K562 (cell line): ENCODE measurements around the gene MAP3K20. TPM values are rescaled to one million over a fixed set of nuclear protein-coding genes. Genes with fewer than 3 reads are reported as not detected.

Experiments
- ATAC-seq: fragments of 200-7000 bp; cut with Tn5 transposase; 3 replicates; pipeline ENCODE4 v1.9.1; 2020; ENCODE audit warnings: moderate library complexity
- BruUV-seq: library from RNA; stranded (reverse); fragments of 400-500 nt; replicated peaks from 2 replicates; lab custom pipeline; 2021; lab: Mats Ljungman, UMichigan
- CTCF ChIA-PET: fragments of 300-600 bp; formaldehyde crosslinking; extraction: SDS; loops from one replicate; lab custom pipeline; 2021; ENCODE audit warnings: low intra/inter-chr PET ratio; lab: Yijun Ruan, JAX
- POLR2A ChIA-PET: fragments of 300-600, 350-650 bp; sonication (Branson Sonifier 250); formaldehyde crosslinking; extraction: SDS; loops from one replicate; lab custom pipeline; 2021; ENCODE audit warnings: antibody characterized with exemption, inconsistent platforms; lab: Yijun Ruan, JAX
- DNase-seq, 4 experiments: peaks; one replicate each; pipeline versions ENCODE4 v3.0.0 to v3.0.0-alpha.2; 2011 to 2018; ENCODE audit warnings: low spot score in 3 of 4, mixed read lengths in 3 of 4; ENCODE audit errors: extremely low read depth in 1 of 4
- FAIRE-seq: peaks from 2 replicates; lab custom pipeline; 2011; peaks lifted over from hg19 to GRCh38; lab: Jason Lieb, UNC
- H2AFZ ChIP-seq: 2 replicates; pipeline ENCODE4 v1.6.0; 2011; ENCODE audit warnings: low read depth, low read length, control low read depth, inconsistent platforms
- H3K27ac ChIP-seq: fragments of 200-600 bp; 3 replicates; pipeline ENCODE4 v1.8.0; 2011; ENCODE audit warnings: low read depth, mild to moderate bottlenecking, control low read depth, inconsistent platforms, low read length, moderate library complexity, mixed read lengths; ENCODE audit errors: extremely low read depth
- H3K27me3 ChIP-seq, 2 experiments: fragments of 300-600 bp in 1 of 2; 2 replicates in 1 of 2; 3 replicates in 1 of 2; pipeline versions ENCODE4 v1.6.0 to v1.8.0; 2011; ENCODE audit warnings: inconsistent platforms in 2 of 2, low read length in 2 of 2, mild to moderate bottlenecking in 1 of 2, mixed read lengths in 1 of 2, moderate library complexity in 1 of 2; ENCODE audit not compliant: control insufficient read depth in 2 of 2, insufficient read depth in 2 of 2
- H3K36me3 ChIP-seq: fragments of 300-600 bp; 3 replicates; pipeline ENCODE4 v1.8.0; 2011; ENCODE audit warnings: mild to moderate bottlenecking, low read length, inconsistent platforms; ENCODE audit not compliant: control insufficient read depth, insufficient read depth
- H3K4me1 ChIP-seq, 2 experiments: fragments of 200-600 bp in 1 of 2; replicated peaks in 1 of 2; 2 replicates in 1 of 2; 3 replicates in 1 of 2; pipeline versions ENCODE4 v1.5.1 to v1.8.0; 2011; ENCODE audit warnings: inconsistent platforms in 2 of 2, low read length in 2 of 2, mild to moderate bottlenecking in 1 of 2, mixed read lengths in 1 of 2, moderate library complexity in 1 of 2; ENCODE audit not compliant: control insufficient read depth in 2 of 2, insufficient read depth in 2 of 2
- H3K4me2 ChIP-seq: 2 replicates; pipeline ENCODE4 v1.6.1; 2011; ENCODE audit warnings: low read length, control low read depth, inconsistent platforms, mixed read lengths; ENCODE audit not compliant: insufficient read depth
- H3K4me3 ChIP-seq: fragments of 200-600 bp; sonication (generic), shearing (Covaris generic); 2 replicates; pipeline ENCODE4 v1.5.1; 2016; ENCODE audit warnings: control low read depth, inconsistent platforms
- H3K79me2 ChIP-seq: fragments of 200-600 bp; 3 replicates; pipeline ENCODE4 v1.8.0; 2011; ENCODE audit warnings: low read length, inconsistent platforms; ENCODE audit not compliant: control insufficient read depth, insufficient read depth
- H3K9ac ChIP-seq, 2 experiments: 2 replicates each; pipeline versions ENCODE4 v1.6.0 to v1.6.1; 2011; ENCODE audit warnings: low read depth in 2 of 2, low read length in 2 of 2, control low read depth in 1 of 2, inconsistent platforms in 1 of 2, mild to moderate bottlenecking in 1 of 2, mixed read lengths in 1 of 2; ENCODE audit not compliant: insufficient read depth in 1 of 2
- H3K9me1 ChIP-seq: one replicate; pipeline ENCODE4 v1.6.0; 2011; ENCODE audit warnings: inconsistent platforms, mild to moderate bottlenecking, low read length, moderate library complexity; ENCODE audit not compliant: control insufficient read depth, insufficient read depth
- H3K9me3 ChIP-seq: replicated peaks from 2 replicates; pipeline ENCODE4 v1.5.1; 2011; ENCODE audit warnings: low read depth, low read length, inconsistent platforms; ENCODE audit not compliant: control insufficient read depth, insufficient read depth
- H4K20me1 ChIP-seq: replicated peaks from 2 replicates; pipeline ENCODE4 v1.6.1; 2011; ENCODE audit warnings: low read length, inconsistent platforms, mixed read lengths; ENCODE audit not compliant: control insufficient read depth, insufficient read depth
- BHLHE40 ChIP-seq: IDR thresholded peaks from 2 replicates; pipeline ENCODE4 v1.6.1; 2011; ENCODE audit warnings: low read length, improper control_type of control experiment
- C11orf30 ChIP-seq: fragments of 450-650 bp; IDR thresholded peaks from 2 replicates; pipeline ENCODE4 v1.6.1; 2016; ENCODE audit warnings: low read depth, mild to moderate bottlenecking
- CBFA2T2 ChIP-seq: fragments of 450-650 bp; conservative IDR thresholded peaks from 2 replicates; pipeline ENCODE4 v1.6.1; 2017; ENCODE audit warnings: mild to moderate bottlenecking
- CBX3 ChIP-seq, 2 experiments: IDR thresholded peaks; 1 replicate in 1 of 2; 2 replicates in 1 of 2; pipeline ENCODE4 v1.6.1; 2012; ENCODE audit warnings: inconsistent platforms in 2 of 2, low read length in 2 of 2, borderline replicate concordance in 1 of 2, control low read depth in 1 of 2
- MAFG ChIP-seq: fragments of 450-650 bp; conservative IDR thresholded peaks from 2 replicates; pipeline ENCODE4 v1.6.1; 2016; ENCODE audit warnings: missing genetic modification characterization, missing compliant biosample characterization
- NFIC ChIP-seq: fragments of 450-650 bp; IDR thresholded peaks from 2 replicates; pipeline ENCODE4 v1.6.1; 2017; ENCODE audit warnings: mild to moderate bottlenecking, inconsistent platforms
- XRCC4 ChIP-seq: IDR thresholded peaks from one replicate; pipeline ENCODE4 v1.6.1; 2011; ENCODE audit not compliant: insufficient read depth, insufficient read length; ENCODE audit errors: extremely low read depth
- ZNF146 ChIP-seq: IDR thresholded peaks from one replicate; pipeline ENCODE4 v1.6.1; 2018; ENCODE audit warnings: missing compliant biosample characterization; ENCODE audit not compliant: unreplicated experiment
- ZNF316 ChIP-seq: fragments of 450-650 bp; IDR thresholded peaks from 2 replicates; pipeline ENCODE4 v1.6.1; 2016
- ZNF707 ChIP-seq: fragments of 250-450 bp; sonication (Bioruptor Pico); conservative IDR thresholded peaks from 2 replicates; pipeline ENCODE4 v1.8.0; 2022; ENCODE audit warnings: inconsistent platforms, mild to moderate bottlenecking, moderate library complexity
- WGBS: fragments of 100-300 bp; shearing (Covaris generic); methylation state at CpG from one replicate; pipeline ENCODE4 v1.1.6; 2016; ENCODE audit warnings: low coverage, mixed read lengths; ENCODE audit not compliant: insufficient coverage; ENCODE audit errors: missing lambda C conversion rate; 5-methylcytosine and 5-hydroxymethylcytosine counted together
- in situ Hi-C: fragments of 300-500 bp; cut with MboI; formaldehyde crosslinking; loops from 4 replicates; pipeline ENCODE4 v1.15.0; 2018; ENCODE audit warnings: inconsistent platforms, mixed read lengths
- intact Hi-C: fragments of 100-400 bp; cut with micrococcal nuclease; formaldehyde crosslinking; loops from 2 replicates; pipeline ENCODE4 v1.14.2; 2022
- polyA plus RNA-seq, 8 experiments: library from polyadenylated mRNA; depleted of rRNA in 4 of 8; stranded (reverse) in 5 of 8; unstranded in 3 of 8; fragments of >200 nt; fragmentation: Nextera tagmentation in 2 of 8; fragmentation: Illumina TruSeq in 1 of 8; extraction: Ambion mirVana in 2 of 8; extraction: Trizol in 1 of 8; gene quantifications; 2 replicates each; pipeline versions ENCODE4 v1.2.1 to v1.2.3, GENCODE V29; 2011 to 2014; ENCODE audit warnings: inconsistent platforms in 1 of 8, missing spikeins in 1 of 8
- total RNA-seq, 7 experiments: library from RNA; depleted of rRNA in 6 of 7; stranded (reverse); fragments of >200 nt in 6 of 7; fragmentation: Illumina TruSeq in 2 of 7; extraction: Trizol in 2 of 7; gene quantifications; 2 replicates each; pipeline versions ENCODE4 v1.2.1 to v1.2.3, GENCODE V29; 2011 to 2021; ENCODE audit warnings: low replicate concordance in 1 of 7
- TF ChIP-seq, protein P1 (sequence below), 2 experiments: fragments of 450-650 bp in 1 of 2; sonication (generic) in 1 of 2; formaldehyde crosslinking in 1 of 2; IDR thresholded peaks; 2 replicates each; pipeline versions ENCODE4 v1.7.1 to v1.9.0; 2016 to 2022; ENCODE audit warnings: inconsistent platforms in 1 of 2, mild to moderate bottlenecking in 1 of 2, missing genetic modification reagents in 1 of 2
- TF ChIP-seq, protein P2 (sequence below): fragments of 450-650 bp; IDR thresholded peaks from 2 replicates; pipeline ENCODE4 v1.6.1; 2016; ENCODE audit warnings: antibody characterized with exemption

MAP3K20 gene
- total and polyA plus RNA-seq, 9 of the 15 experiments (the other 6 are each of a cell fraction or from before 2014, with no cell fraction given), result 9.8 to 34.2 (median 27.3) TPM

GRCh38 chr2:173221132-173221695, 145.6 kb downstream of the MAP3K20 start:
- CTCF ChIA-PET, result no interaction called here
- Histone ChIP-seq H2AFZ (no peak overlapping the region), H3K36me3 (peaks cover 7% of the 10 kb centered on the region; the same call in 1 of the 3 replicates), H3K4me3 (no peak overlapping the region), H3K27ac (no peak overlapping the region), H3K4me1 (peaks cover 0 to 15% of the 10 kb centered on the region in 2 experiments; a peak in 4 of 5 replicates), H3K9ac (no peak overlapping the region), H3K79me2 (no peaks in the 10 kb centered on the region), H3K9me3 (no peaks in the 10 kb centered on the region), H3K9me1 (no peaks in the 10 kb centered on the region), H3K27me3 (no peaks in the 10 kb centered on the region), H4K20me1 (no peaks in the 10 kb centered on the region; the same call in 1 of the 2 replicates), H3K4me2 (no peak overlapping the region)
- intact Hi-C loops, result no loop called here
- 66% methylated on average over 4 of the region's 4 CpGs for WGBS
- FAIRE-seq, result no peak
- no peak for ATAC-seq
- no TSS peak for BruUV-seq
- POLR2A ChIA-PET, result no interaction called here
- DNase-seq, result no peak
- in situ Hi-C loops, result no loop called here
- TF ChIP-seq BHLHE40 (no peak), ZNF146 (CRISPR knock-in tag) (no peak), C11orf30 (peak; percentile 77; the same call in 1 of the 2 replicates), MAFG (tag) (peak; percentile 63), NFIC (peak; percentile 19; the same call in 1 of the 2 replicates), CBX3 (IDR thresholded peaks at IDR 0.05; ENCODE audit: borderline replicate concordance in 1 of 2, low read length in 2 of 2) (no peak), ZNF316 (peak; percentile 86), ZNF707 (no peak), CBFA2T2 (no peak), XRCC4 (no peak)
- TF ChIP-seq, protein P1, sequence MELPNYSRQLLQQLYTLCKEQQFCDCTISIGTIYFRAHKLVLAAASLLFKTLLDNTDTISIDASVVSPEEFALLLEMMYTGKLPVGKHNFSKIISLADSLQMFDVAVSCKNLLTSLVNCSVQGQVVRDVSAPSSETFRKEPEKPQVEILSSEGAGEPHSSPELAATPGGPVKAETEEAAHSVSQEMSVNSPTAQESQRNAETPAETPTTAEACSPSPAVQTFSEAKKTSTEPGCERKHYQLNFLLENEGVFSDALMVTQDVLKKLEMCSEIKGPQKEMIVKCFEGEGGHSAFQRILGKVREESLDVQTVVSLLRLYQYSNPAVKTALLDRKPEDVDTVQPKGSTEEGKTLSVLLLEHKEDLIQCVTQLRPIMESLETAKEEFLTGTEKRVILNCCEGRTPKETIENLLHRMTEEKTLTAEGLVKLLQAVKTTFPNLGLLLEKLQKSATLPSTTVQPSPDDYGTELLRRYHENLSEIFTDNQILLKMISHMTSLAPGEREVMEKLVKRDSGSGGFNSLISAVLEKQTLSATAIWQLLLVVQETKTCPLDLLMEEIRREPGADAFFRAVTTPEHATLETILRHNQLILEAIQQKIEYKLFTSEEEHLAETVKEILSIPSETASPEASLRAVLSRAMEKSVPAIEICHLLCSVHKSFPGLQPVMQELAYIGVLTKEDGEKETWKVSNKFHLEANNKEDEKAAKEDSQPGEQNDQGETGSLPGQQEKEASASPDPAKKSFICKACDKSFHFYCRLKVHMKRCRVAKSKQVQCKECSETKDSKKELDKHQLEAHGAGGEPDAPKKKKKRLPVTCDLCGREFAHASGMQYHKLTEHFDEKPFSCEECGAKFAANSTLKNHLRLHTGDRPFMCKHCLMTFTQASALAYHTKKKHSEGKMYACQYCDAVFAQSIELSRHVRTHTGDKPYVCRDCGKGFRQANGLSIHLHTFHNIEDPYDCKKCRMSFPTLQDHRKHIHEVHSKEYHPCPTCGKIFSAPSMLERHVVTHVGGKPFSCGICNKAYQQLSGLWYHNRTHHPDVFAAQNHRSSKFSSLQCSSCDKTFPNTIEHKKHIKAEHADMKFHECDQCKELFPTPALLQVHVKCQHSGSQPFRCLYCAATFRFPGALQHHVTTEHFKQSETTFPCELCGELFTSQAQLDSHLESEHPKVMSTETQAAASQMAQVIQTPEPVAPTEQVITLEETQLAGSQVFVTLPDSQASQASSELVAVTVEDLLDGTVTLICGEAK (IDR thresholded peaks at IDR 0.05), result no peak
- TF ChIP-seq, protein P1 (CRISPR knock-in tag; IDR thresholded peaks at IDR 0.05), result no peak
- TF ChIP-seq, protein P2, sequence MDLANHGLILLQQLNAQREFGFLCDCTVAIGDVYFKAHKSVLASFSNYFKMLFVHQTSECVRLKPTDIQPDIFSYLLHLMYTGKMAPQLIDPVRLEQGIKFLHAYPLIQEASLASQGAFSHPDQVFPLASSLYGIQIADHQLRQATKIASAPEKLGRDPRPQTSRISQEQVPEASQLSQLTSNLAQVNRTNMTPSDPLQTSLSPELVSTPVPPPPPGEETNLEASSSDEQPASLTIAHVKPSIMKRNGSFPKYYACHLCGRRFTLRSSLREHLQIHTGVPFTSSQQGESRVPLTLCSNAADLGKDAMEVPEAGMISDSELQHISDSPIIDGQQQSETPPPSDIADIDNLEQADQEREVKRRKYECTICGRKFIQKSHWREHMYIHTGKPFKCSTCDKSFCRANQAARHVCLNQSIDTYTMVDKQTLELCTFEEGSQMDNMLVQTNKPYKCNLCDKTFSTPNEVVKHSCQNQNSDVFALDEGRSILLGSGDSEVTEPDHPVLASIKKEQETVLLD, result no peak
